IMR-90 (cell line): ENCODE results near the gene SORCS1. TPM values are rescaled to one million over a fixed set of nuclear protein-coding genes. Genes with fewer than 3 reads are reported as not detected.

Experiments
- ATAC-seq: fragments of 200-7000 bp; cut with Tn5 transposase; 2 replicates; pipeline ENCODE4 v1.9.1; 2020; ENCODE audit warnings: low read depth, mild to moderate bottlenecking, moderate library complexity
- BruUV-seq: library from RNA; stranded (reverse); fragments of 400-500 nt; replicated peaks from 2 replicates; lab custom pipeline; 2021; lab: Mats Ljungman, UMichigan
- CTCF ChIA-PET: fragments of 300-600 bp; formaldehyde crosslinking; extraction: SDS; loops from one replicate; lab custom pipeline; 2021; ENCODE audit warnings: antibody characterized with exemption; lab: Yijun Ruan, JAX
- POLR2A ChIA-PET: fragments of 300-600 bp; sonication (Branson Sonifier 250); formaldehyde crosslinking; loops from one replicate; lab custom pipeline; 2022; ENCODE audit warnings: antibody characterized with exemption; ENCODE audit not compliant: unreplicated experiment; lab: Charles Lee
- DNase-seq: peaks from one replicate; pipeline ENCODE4 v3.0.0; 2013
- H2AFZ ChIP-seq: replicated peaks from 2 replicates; pipeline ENCODE3; 2013; ENCODE audit warnings: low read length, mild to moderate bottlenecking; ENCODE audit not compliant: poor library complexity
- H2AK5ac ChIP-seq: 2 replicates; pipeline ENCODE4 v1.6.1; 2013; ENCODE audit warnings: low read depth, low read length, inconsistent platforms
- H2AK9ac ChIP-seq: replicated peaks from 2 replicates; pipeline ENCODE3; 2013; ENCODE audit warnings: mild to moderate bottlenecking, low read depth, low read length, moderate library complexity; ENCODE audit not compliant: poor library complexity
- H2BK120ac ChIP-seq: 2 replicates; pipeline ENCODE4 v1.6.1; 2013; ENCODE audit warnings: low read depth, low read length, inconsistent platforms
- H2BK15ac ChIP-seq: 3 replicates; pipeline ENCODE4 v1.6.1; 2013; ENCODE audit warnings: low read depth, low read length, inconsistent platforms
- H2BK20ac ChIP-seq: 2 replicates; pipeline ENCODE4 v1.6.1; 2013; ENCODE audit warnings: low read depth, mild to moderate bottlenecking, inconsistent platforms, low read length, moderate library complexity
- H2BK5ac ChIP-seq: 2 replicates; pipeline ENCODE4 v1.6.1; 2013; ENCODE audit warnings: mild to moderate bottlenecking, low read depth, low read length, inconsistent platforms; ENCODE audit not compliant: poor library complexity, severe bottlenecking
- H3K14ac ChIP-seq: replicated peaks from 2 replicates; pipeline ENCODE4 v1.6.1; 2013; ENCODE audit warnings: low read depth, low read length, inconsistent platforms
- H3K18ac ChIP-seq: 2 replicates; pipeline ENCODE4 v1.6.1; 2013; ENCODE audit warnings: low read depth, low read length, control low read depth
- H3K23ac ChIP-seq: 2 replicates; pipeline ENCODE4 v1.6.1; 2013; ENCODE audit warnings: low read depth, low read length, inconsistent platforms
- H3K27ac ChIP-seq: 2 replicates; pipeline ENCODE4 v1.5.1; 2013; ENCODE audit warnings: mild to moderate bottlenecking, control low read depth, low read length; ENCODE audit not compliant: insufficient read depth
- H3K27me3 ChIP-seq: 2 replicates; pipeline ENCODE4 v1.6.1; 2013; ENCODE audit warnings: low read length; ENCODE audit not compliant: control insufficient read depth, insufficient read depth
- H3K36me3 ChIP-seq: 2 replicates; pipeline ENCODE4 v1.6.1; 2013; ENCODE audit warnings: low read length, mixed read lengths; ENCODE audit not compliant: control insufficient read depth, insufficient read depth
- H3K4ac ChIP-seq: 2 replicates; pipeline ENCODE4 v1.6.1; 2013; ENCODE audit warnings: low read depth, low read length, inconsistent platforms
- H3K4me1 ChIP-seq: 2 replicates; pipeline ENCODE4 v1.6.1; 2013; ENCODE audit warnings: low read length, mixed read lengths; ENCODE audit not compliant: control insufficient read depth, insufficient read depth
- H3K4me2 ChIP-seq: 2 replicates; pipeline ENCODE4 v1.6.1; 2013; ENCODE audit warnings: low read depth, mild to moderate bottlenecking, control low read depth, low read length, moderate library complexity
- H3K4me3 ChIP-seq: 2 replicates; pipeline ENCODE4 v1.5.1; 2013; ENCODE audit warnings: low read depth, mild to moderate bottlenecking, control low read depth, low read length, moderate library complexity; ENCODE audit not compliant: insufficient read depth
- H3K56ac ChIP-seq: 2 replicates; pipeline ENCODE4 v1.6.1; 2013; ENCODE audit warnings: low read length, inconsistent platforms; ENCODE audit not compliant: insufficient read depth; ENCODE audit errors: extremely low read depth
- H3K79me1 ChIP-seq, 2 experiments: 2 replicates each; pipeline ENCODE4 v1.6.1; 2013; ENCODE audit warnings: low read length in 2 of 2, inconsistent platforms in 1 of 2, low read depth in 1 of 2
- H3K9ac ChIP-seq: 2 replicates; pipeline ENCODE4 v1.6.1; 2013; ENCODE audit warnings: low read depth, low read length, control low read depth
- H3K9me1 ChIP-seq: 2 replicates; pipeline ENCODE4 v1.6.1; 2013; ENCODE audit warnings: low read length, inconsistent platforms; ENCODE audit not compliant: insufficient read depth
- H3K9me3 ChIP-seq: 2 replicates; pipeline ENCODE4 v1.6.1; 2013; ENCODE audit warnings: low read length; ENCODE audit not compliant: control insufficient read depth, insufficient read depth
- H4K20me1 ChIP-seq: 2 replicates; pipeline ENCODE4 v1.6.1; 2013; ENCODE audit warnings: low read length, inconsistent platforms; ENCODE audit not compliant: insufficient read depth
- H4K5ac ChIP-seq: 2 replicates; pipeline ENCODE4 v1.6.1; 2013; ENCODE audit warnings: mild to moderate bottlenecking, low read depth, low read length, control low read depth
- H4K8ac ChIP-seq, 2 experiments: 2 replicates each; pipeline ENCODE4 v1.6.1; 2013; ENCODE audit warnings: low read depth in 2 of 2, low read length in 2 of 2, control low read depth in 1 of 2, inconsistent platforms in 1 of 2
- H4K91ac ChIP-seq: 2 replicates; pipeline ENCODE4 v1.6.1; 2013; ENCODE audit warnings: low read depth, low read length, inconsistent platforms; ENCODE audit not compliant: insufficient read depth
- BHLHE40 ChIP-seq: fragments of 150-350 bp; IDR thresholded peaks from 2 replicates; pipeline ENCODE4 v1.6.1; 2016; ENCODE audit warnings: mild to moderate bottlenecking, low read depth, low read length
- CEBPB ChIP-seq: IDR thresholded peaks from 2 replicates; pipeline ENCODE4 v1.6.1; 2012; ENCODE audit warnings: low read depth, low read length, improper control_type of control experiment
- CHD1 ChIP-seq: IDR thresholded peaks from 2 replicates; pipeline ENCODE4 v1.6.1; 2012; ENCODE audit warnings: low read depth, low read length, improper control_type of control experiment
- CTCF ChIP-seq: conservative IDR thresholded peaks from 2 replicates; pipeline ENCODE4 v1.5.1; 2012; ENCODE audit warnings: mild to moderate bottlenecking, low read depth, low read length, improper control_type of control experiment
- ELK1 ChIP-seq: fragments of 150-350 bp; IDR thresholded peaks from 2 replicates; pipeline ENCODE4 v1.6.1; 2016; ENCODE audit warnings: low read depth, mild to moderate bottlenecking, low read length, moderate library complexity, borderline replicate concordance
- FOS ChIP-seq: fragments of 150-350 bp; IDR thresholded peaks from 2 replicates; pipeline ENCODE4 v1.6.1; 2016; ENCODE audit warnings: low read depth, low read length
- MAFK ChIP-seq: IDR thresholded peaks from 2 replicates; pipeline ENCODE4 v1.6.1; 2012; ENCODE audit warnings: low read depth, low read length, improper control_type of control experiment
- MAZ ChIP-seq: IDR thresholded peaks from 2 replicates; pipeline ENCODE4 v1.6.1; 2012; ENCODE audit warnings: low read depth, mild to moderate bottlenecking, low read length, improper control_type of control experiment, moderate library complexity, borderline replicate concordance
- MXI1 ChIP-seq: IDR thresholded peaks from 2 replicates; pipeline ENCODE4 v1.6.1; 2012; ENCODE audit warnings: low read depth, mild to moderate bottlenecking, low read length, moderate library complexity, borderline replicate concordance
- NFE2L2 ChIP-seq: fragments of 150-350 bp; IDR thresholded peaks from 2 replicates; pipeline ENCODE4 v1.6.1; 2016; ENCODE audit warnings: low read depth, mild to moderate bottlenecking, low read length
- POLR2A ChIP-seq: IDR thresholded peaks from 2 replicates; pipeline ENCODE4 v1.6.1; 2012; ENCODE audit warnings: mild to moderate bottlenecking, low read depth, low read length
- RAD21 ChIP-seq: IDR thresholded peaks from 2 replicates; pipeline ENCODE4 v1.6.1; 2012; ENCODE audit warnings: low read length, improper control_type of control experiment
- RFX5 ChIP-seq: IDR thresholded peaks from 2 replicates; pipeline ENCODE4 v1.8.0; 2012; ENCODE audit warnings: low read depth, mild to moderate bottlenecking, low read length, moderate library complexity
- SMC3 ChIP-seq: fragments of 150-350 bp; IDR thresholded peaks from 2 replicates; pipeline ENCODE4 v1.6.1; 2016; ENCODE audit warnings: low read depth, mild to moderate bottlenecking, antibody characterized with exemption, low read length, moderate library complexity
- WGBS, 2 experiments: methylation state at CpG; one replicate each; pipeline versions ENCODE4 v1.1.5 to v1.1.7; 2013; ENCODE audit warnings: missing lambda C conversion rate in 2 of 2; ENCODE audit not compliant: insufficient read length in 1 of 2; ENCODE audit errors: extremely low coverage in 2 of 2; 5-methylcytosine and 5-hydroxymethylcytosine counted together
- dilution Hi-C: fragments of 300-500 bp; cut with HindIII; formaldehyde crosslinking; loops from one replicate; pipeline ENCODE4 v1.14.3; 2018; ENCODE audit warnings: low sequenced_read_pairs; ENCODE audit not compliant: unreplicated experiment
- in situ Hi-C: fragments of 300-500 bp; cut with MboI; formaldehyde crosslinking; loops from 3 replicates; pipeline ENCODE4 v1.14.3; 2019; ENCODE audit warnings: low sequenced_read_pairs, inconsistent platforms, mixed read lengths
- intact Hi-C: fragments of 100-400 bp; cut with micrococcal nuclease; formaldehyde crosslinking; loops from 2 replicates; pipeline ENCODE4 v1.10.0; 2022
- polyA plus RNA-seq, 3 experiments: library from polyadenylated mRNA; depleted of rRNA; stranded (reverse); fragments of >200 nt; gene quantifications; 2 replicates each; pipeline ENCODE4 v1.2.3, GENCODE V29; 2012; ENCODE audit warnings: low replicate concordance in 1 of 3
- total RNA-seq: library from RNA; depleted of rRNA; stranded (reverse); fragments of >200 nt; gene quantifications from 2 replicates; pipeline ENCODE4 v1.2.3, GENCODE V29; 2012
- TF ChIP-seq, protein P1 (sequence below): fragments of 150-350 bp; IDR thresholded peaks from 2 replicates; pipeline ENCODE4 v1.6.1; 2017; ENCODE audit warnings: mild to moderate bottlenecking, antibody characterized with exemption, low read length, low read depth

Gene SORCS1
- total and polyA plus RNA-seq, 2 of the 4 experiments (the other 2 are of a cell fraction), result under 0.01 TPM; not detected in 1

GRCh38 chr10:107166403-107166802, 1.9 kb upstream of the SORCS1 start:
- CTCF ChIA-PET, result no interaction called here

More at GRCh38 chr10:107166403-107166802, 1.9 kb upstream of the SORCS1 start:
- in situ Hi-C loops (no loop called here), intact Hi-C loops (no loop called here), dilution Hi-C loops (no loop called here)
- no CpG with 5 or more reads among the region's 2 CpGs for WGBS, 2 experiments
- H3K4ac ChIP-seq, result no peak overlapping the region
- H2BK20ac ChIP-seq, result no peak overlapping the region
- H3K18ac ChIP-seq, result no peak overlapping the region
- TF ChIP-seq CTCF, result no peak
- TF ChIP-seq, protein P1, sequence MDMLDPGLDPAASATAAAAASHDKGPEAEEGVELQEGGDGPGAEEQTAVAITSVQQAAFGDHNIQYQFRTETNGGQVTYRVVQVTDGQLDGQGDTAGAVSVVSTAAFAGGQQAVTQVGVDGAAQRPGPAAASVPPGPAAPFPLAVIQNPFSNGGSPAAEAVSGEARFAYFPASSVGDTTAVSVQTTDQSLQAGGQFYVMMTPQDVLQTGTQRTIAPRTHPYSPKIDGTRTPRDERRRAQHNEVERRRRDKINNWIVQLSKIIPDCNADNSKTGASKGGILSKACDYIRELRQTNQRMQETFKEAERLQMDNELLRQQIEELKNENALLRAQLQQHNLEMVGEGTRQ, result no peak
- no peak for TF ChIP-seq SMC3
- TF ChIP-seq RFX5, result no peak
- no peak for TF ChIP-seq CEBPB
- TF ChIP-seq ELK1, result no peak
- no peak for TF ChIP-seq POLR2A
- TF ChIP-seq NFE2L2, result no peak
- TF ChIP-seq CHD1, result no peak
- TF ChIP-seq MAFK, result no peak
- no peak for TF ChIP-seq MXI1
- no peak for TF ChIP-seq BHLHE40
- no peak for TF ChIP-seq RAD21
- TF ChIP-seq MAZ, result no peak
- no peak for TF ChIP-seq FOS
- no peak overlapping the region for H2BK15ac ChIP-seq
- no peak overlapping the region for H2AFZ ChIP-seq
- no peak overlapping the region for H2BK5ac ChIP-seq
- BruUV-seq, result no TSS peak
- H3K79me1 ChIP-seq, result no peaks in the 10 kb centered on the region
- H3K4me2 ChIP-seq, result no peak overlapping the region
- no peak overlapping the region for H4K5ac ChIP-seq
- DNase-seq, result no peak
- no peak for ATAC-seq
- no peak overlapping the region for H3K56ac ChIP-seq
- no peaks in the 10 kb centered on the region for H3K36me3 ChIP-seq
- H3K27me3 ChIP-seq, result no peaks in the 10 kb centered on the region
- H4K20me1 ChIP-seq, result no peaks in the 10 kb centered on the region
- no peak overlapping the region for H2AK5ac ChIP-seq
- H3K9me3 ChIP-seq, result peaks cover 11% of the 10 kb centered on the region; the same call in 1 of the 2 replicates
- no peak overlapping the region for H3K27ac ChIP-seq
- H3K4me3 ChIP-seq, result no peak overlapping the region
- H3K14ac ChIP-seq, result no peak overlapping the region
- H3K9me1 ChIP-seq, result no peaks in the 10 kb centered on the region
- no peak overlapping the region for H3K23ac ChIP-seq
- no peak overlapping the region for H3K9ac ChIP-seq
- no peak overlapping the region for H2AK9ac ChIP-seq
- H2BK120ac ChIP-seq, result no peak overlapping the region
- no peaks in the 10 kb centered on the region for H3K4me1 ChIP-seq
- POLR2A ChIA-PET, result no interaction called here
- no peak overlapping the region for H4K91ac ChIP-seq
- no peak overlapping the region for H4K8ac ChIP-seq
